Measurements from ENCODE around the gene ANGPTL4.
A peak's percentile ranks its signal among the peaks of the same experiment; 100 is the strongest.
"Not testable (repeated sequence)": the region's sequence is repeated elsewhere in the genome, so short reads cannot be mapped to it uniquely, and the experiment has no call there.

The ANGPTL4 gene, protein sequence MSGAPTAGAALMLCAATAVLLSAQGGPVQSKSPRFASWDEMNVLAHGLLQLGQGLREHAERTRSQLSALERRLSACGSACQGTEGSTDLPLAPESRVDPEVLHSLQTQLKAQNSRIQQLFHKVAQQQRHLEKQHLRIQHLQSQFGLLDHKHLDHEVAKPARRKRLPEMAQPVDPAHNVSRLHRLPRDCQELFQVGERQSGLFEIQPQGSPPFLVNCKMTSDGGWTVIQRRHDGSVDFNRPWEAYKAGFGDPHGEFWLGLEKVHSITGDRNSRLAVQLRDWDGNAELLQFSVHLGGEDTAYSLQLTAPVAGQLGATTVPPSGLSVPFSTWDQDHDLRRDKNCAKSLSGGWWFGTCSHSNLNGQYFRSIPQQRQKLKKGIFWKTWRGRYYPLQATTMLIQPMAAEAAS

DNA sequence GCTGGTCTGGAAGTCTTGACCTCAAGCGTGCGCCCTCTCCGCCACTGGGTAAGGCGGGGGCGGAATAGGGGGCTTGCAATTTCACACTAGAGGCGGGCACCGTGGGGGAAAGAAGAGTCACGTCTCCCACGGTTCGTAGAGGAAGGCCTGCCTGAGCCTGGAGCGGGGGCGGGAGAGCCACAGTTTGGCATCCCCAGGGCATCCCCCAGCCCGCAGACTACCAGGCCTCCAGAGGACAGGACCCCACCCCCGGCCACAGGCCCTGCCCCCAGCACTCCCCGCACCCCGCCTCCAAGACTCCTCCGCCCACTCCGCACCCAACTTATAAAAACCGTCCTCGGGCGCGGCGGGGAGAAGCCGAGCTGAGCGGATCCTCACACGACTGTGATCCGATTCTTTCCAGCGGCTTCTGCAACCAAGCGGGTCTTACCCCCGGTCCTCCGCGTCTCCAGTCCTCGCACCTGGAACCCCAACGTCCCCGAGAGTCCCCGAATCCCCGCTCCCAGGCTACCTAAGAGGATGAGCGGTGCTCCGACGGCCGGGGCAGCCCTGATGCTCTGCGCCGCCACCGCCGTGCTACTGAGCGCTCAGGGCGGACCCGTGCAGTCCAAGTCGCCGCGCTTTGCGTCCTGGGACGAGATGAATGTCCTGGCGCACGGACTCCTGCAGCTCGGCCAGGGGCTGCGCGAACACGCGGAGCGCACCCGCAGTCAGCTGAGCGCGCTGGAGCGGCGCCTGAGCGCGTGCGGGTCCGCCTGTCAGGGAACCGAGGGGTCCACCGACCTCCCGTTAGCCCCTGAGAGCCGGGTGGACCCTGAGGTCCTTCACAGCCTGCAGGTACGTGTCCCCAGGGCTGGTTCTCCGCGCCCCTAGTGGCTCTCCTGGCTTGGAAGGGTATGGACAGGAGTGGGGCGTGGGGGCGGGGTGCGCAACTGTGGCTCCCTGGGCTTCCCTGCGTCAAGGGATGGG, at the start of gene ANGPTL4:
TSS of gene ANGPTL4 (plus strand) at position 353 of the 969 bp plus-strand sequence. CDS start at position 520, 167 bp downstream.
- DNase-seq (ENCODE audit: low read depth, low spot score): peak; percentile 74
- H3K4me3 ChIP-seq (ENCODE audit: low read depth, low read length): peak within 1 kb of the TSS; percentile 53
- in situ Hi-C loops (cut with HindIII; ENCODE audit: low sequenced_read_pairs): no loop called here
- TF ChIP-seq, protein P1, sequence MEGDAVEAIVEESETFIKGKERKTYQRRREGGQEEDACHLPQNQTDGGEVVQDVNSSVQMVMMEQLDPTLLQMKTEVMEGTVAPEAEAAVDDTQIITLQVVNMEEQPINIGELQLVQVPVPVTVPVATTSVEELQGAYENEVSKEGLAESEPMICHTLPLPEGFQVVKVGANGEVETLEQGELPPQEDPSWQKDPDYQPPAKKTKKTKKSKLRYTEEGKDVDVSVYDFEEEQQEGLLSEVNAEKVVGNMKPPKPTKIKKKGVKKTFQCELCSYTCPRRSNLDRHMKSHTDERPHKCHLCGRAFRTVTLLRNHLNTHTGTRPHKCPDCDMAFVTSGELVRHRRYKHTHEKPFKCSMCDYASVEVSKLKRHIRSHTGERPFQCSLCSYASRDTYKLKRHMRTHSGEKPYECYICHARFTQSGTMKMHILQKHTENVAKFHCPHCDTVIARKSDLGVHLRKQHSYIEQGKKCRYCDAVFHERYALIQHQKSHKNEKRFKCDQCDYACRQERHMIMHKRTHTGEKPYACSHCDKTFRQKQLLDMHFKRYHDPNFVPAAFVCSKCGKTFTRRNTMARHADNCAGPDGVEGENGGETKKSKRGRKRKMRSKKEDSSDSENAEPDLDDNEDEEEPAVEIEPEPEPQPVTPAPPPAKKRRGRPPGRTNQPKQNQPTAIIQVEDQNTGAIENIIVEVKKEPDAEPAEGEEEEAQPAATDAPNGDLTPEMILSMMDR (IDR thresholded peaks at IDR 0.05; ENCODE audit: low read depth, low read length): peak; percentile 34

GRCh38 chr19:8314981-8315640, 48.8 kb upstream of the ANGPTL4 start:
- H3K4me3 ChIP-seq (ENCODE audit: low read depth, low read length); DNase-seq (ENCODE audit: low read depth, low spot score); in situ Hi-C loops (cut with HindIII; ENCODE audit: low sequenced_read_pairs): not testable (repeated sequence)

GRCh38 chr19:8316351-8317125, 47.4 kb upstream of the ANGPTL4 start:
- TF ChIP-seq, protein P1 (IDR thresholded peaks at IDR 0.05; ENCODE audit: low read depth, low read length): no peak
- no peak overlapping the region for H3K4me3 ChIP-seq (ENCODE audit: low read depth, low read length)
- in situ Hi-C loops (cut with HindIII; ENCODE audit: low sequenced_read_pairs): no loop called here
- DNase-seq (ENCODE audit: low read depth, low spot score): no peak

DNA sequence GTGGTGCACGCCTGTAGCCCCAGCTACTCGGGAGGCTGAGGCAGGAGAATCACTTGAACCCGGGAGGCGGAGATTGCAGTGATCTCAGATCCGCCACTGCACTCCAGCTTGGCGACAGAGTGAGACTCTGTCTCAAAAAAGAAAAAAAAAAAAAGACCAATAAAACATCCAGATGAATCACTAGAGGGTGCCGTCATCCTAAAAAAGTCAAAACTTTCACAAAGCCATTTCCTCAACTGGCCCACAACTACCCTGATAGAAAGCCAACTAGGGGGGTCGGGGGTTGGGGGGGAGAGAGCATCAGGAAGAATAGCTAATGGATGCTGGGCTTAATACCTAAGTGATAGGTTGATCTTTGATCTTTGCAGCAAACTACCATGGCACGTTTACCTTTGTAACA, 45.1 kb upstream of the ANGPTL4 start:
- in situ Hi-C loops (cut with HindIII; ENCODE audit: low sequenced_read_pairs); DNase-seq (ENCODE audit: low read depth, low spot score); H3K4me3 ChIP-seq (ENCODE audit: low read depth, low read length): not testable (repeated sequence)

DNA sequence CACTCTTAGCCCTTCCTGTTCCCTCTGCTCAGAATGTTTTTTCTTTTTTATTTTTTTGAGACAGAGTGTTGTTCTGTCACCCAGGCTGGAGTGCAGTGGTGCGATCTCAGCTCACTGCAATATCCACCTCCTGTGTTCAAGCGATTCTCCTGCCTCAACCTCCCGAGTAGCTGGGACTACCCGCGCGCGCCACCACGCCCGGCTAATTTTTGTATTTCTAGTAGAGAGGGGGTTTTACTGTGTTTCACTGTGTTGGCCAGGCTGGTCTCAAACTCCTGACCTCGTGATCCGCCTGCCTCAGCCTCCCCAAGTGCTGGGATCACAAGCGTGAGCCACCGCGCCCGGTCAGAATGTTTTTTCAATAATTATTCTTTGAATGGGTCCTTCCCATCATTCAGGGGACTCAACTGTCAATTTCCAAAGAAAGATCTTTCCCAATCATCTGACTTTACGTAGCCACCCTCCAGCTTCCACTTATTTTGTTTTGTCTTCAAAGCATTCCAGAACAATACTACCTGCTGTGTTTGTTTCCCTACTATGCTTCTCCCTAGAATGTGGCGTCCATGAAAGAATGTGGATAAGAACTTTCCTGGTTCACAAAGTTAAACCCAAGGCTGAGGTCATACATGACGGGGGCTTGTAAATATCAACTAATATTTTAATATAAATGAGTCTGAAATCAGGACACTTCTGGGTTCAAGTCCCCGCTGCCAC, 44.0 kb upstream of the ANGPTL4 start:
- in situ Hi-C loops (cut with HindIII; ENCODE audit: low sequenced_read_pairs): no loop called here
- TF ChIP-seq, protein P1 (IDR thresholded peaks at IDR 0.05; ENCODE audit: low read depth, low read length): no peak
- DNase-seq (ENCODE audit: low read depth, low spot score): no peak
- H3K4me3 ChIP-seq (ENCODE audit: low read depth, low read length): peak overlapping the region; percentile 94

GRCh38 chr19:8320564-8321066, 43.3 kb upstream of the ANGPTL4 start:
- H3K4me3 ChIP-seq (ENCODE audit: low read depth, low read length): peak overlapping the region; percentile 94
- in situ Hi-C loops (cut with HindIII; ENCODE audit: low sequenced_read_pairs): no loop called here
- TF ChIP-seq, protein P1 (IDR thresholded peaks at IDR 0.05; ENCODE audit: low read depth, low read length): no peak
- DNase-seq (ENCODE audit: low read depth, low spot score): no peak

Data from astrocyte of the spinal cord (primary cell).